HepG2 (cell line): ENCODE results near the gene CERT1. TPM values are rescaled to one million over a fixed set of nuclear protein-coding genes. Genes with fewer than 3 reads are reported as not detected.

Experiments
- GZF1 ChIP-seq: sonication (generic); formaldehyde crosslinking; IDR thresholded peaks from 2 replicates; pipeline ENCODE4 v1.5.1; 2020; ENCODE audit warnings: mild to moderate bottlenecking, missing genetic modification reagents
- MATR3 ChIP-seq: sonication (generic); formaldehyde crosslinking; IDR thresholded peaks from 2 replicates; pipeline ENCODE4 v1.4.0; 2020; ENCODE audit warnings: missing genetic modification reagents
- NKX3-1 ChIP-seq: sonication (generic); formaldehyde crosslinking; IDR thresholded peaks from 2 replicates; pipeline ENCODE4 v1.5.0; 2020; ENCODE audit warnings: missing genetic modification reagents
- PHF5A ChIP-seq: IDR thresholded peaks from one replicate; pipeline ENCODE4 v1.6.1; 2018; ENCODE audit warnings: low read depth, missing genetic modification reagents; ENCODE audit not compliant: unreplicated experiment
- TBL1XR1 ChIP-seq: fragments of 150-350 bp; IDR thresholded peaks from 2 replicates; pipeline ENCODE4 v1.6.1; 2014; ENCODE audit warnings: borderline replicate concordance, low read length; ENCODE audit not compliant: partially characterized antibody
- ZMYM3 ChIP-seq: sonication (generic); formaldehyde crosslinking; IDR thresholded peaks from 2 replicates; pipeline ENCODE4 v1.5.1; 2020; ENCODE audit warnings: mild to moderate bottlenecking, missing genetic modification reagents
- ZNF558 ChIP-seq: sonication (generic); formaldehyde crosslinking; IDR thresholded peaks from 2 replicates; pipeline ENCODE4 v1.9.0; 2022; ENCODE audit warnings: mild to moderate bottlenecking, missing genetic modification reagents, borderline replicate concordance
- ZNF839 ChIP-seq: sonication (generic); formaldehyde crosslinking; IDR thresholded peaks from 2 replicates; pipeline ENCODE4 v1.4.0; 2020; ENCODE audit warnings: missing genetic modification reagents, mild to moderate bottlenecking, borderline replicate concordance
- polyA plus RNA-seq, 8 experiments: library from polyadenylated mRNA; depleted of rRNA in 3 of 8; stranded (reverse) in 7 of 8; unstranded in 1 of 8; fragments of >200 nt; fragmentation: Illumina TruSeq in 4 of 8; extraction: Trizol in 4 of 8; gene quantifications; 2 replicates each; pipeline versions ENCODE4 v1.2.1 to v1.2.3, GENCODE V29; 2011 to 2016; ENCODE audit warnings: low read depth in 4 of 8, missing spikeins in 1 of 8, mixed read lengths in 1 of 8; ENCODE audit not compliant: insufficient read depth in 1 of 8
- total RNA-seq, 5 experiments: library from RNA; depleted of rRNA; stranded (reverse); fragments of >200 nt; fragmentation: Illumina TruSeq; extraction: Trizol; gene quantifications; 2 replicates each; pipeline ENCODE4 v1.2.3, GENCODE V29; 2016; ENCODE audit warnings: low read depth in 1 of 5
- TF ChIP-seq, protein P1 (sequence below): sonication (generic); formaldehyde crosslinking; IDR thresholded peaks from 2 replicates; pipeline ENCODE4 v1.5.0; 2020; ENCODE audit warnings: missing genetic modification reagents
- TF ChIP-seq, protein P2 (sequence below): sonication (generic); formaldehyde crosslinking; IDR thresholded peaks from 2 replicates; pipeline ENCODE4 v1.4.0; 2020; ENCODE audit warnings: missing genetic modification reagents, borderline replicate concordance
- TF ChIP-seq, protein P3 (sequence below), 2 experiments: sonication (generic) in 1 of 2; formaldehyde crosslinking in 1 of 2; IDR thresholded peaks; 2 replicates each; pipeline versions ENCODE4 v1.4.0 to v1.6.1; 2016 to 2020; ENCODE audit warnings: borderline replicate concordance in 1 of 2, low read depth in 1 of 2, mild to moderate bottlenecking in 1 of 2, missing genetic modification reagents in 1 of 2
- TF ChIP-seq, protein P4 (sequence below): sonication (generic); formaldehyde crosslinking; conservative IDR thresholded peaks from 2 replicates; pipeline ENCODE4 v1.8.0; 2022; ENCODE audit warnings: mild to moderate bottlenecking, moderate library complexity, missing genetic modification reagents
- TF ChIP-seq, protein P5 (sequence below): conservative IDR thresholded peaks from 2 replicates; pipeline ENCODE4 v1.6.1; 2018; ENCODE audit warnings: missing genetic modification reagents

The CERT1 gene
- total and polyA plus RNA-seq, 2 of the 13 experiments (the other 11 are each of a cell fraction or from before 2014, with no cell fraction given): 8.2 to 12.7 TPM

DNA sequence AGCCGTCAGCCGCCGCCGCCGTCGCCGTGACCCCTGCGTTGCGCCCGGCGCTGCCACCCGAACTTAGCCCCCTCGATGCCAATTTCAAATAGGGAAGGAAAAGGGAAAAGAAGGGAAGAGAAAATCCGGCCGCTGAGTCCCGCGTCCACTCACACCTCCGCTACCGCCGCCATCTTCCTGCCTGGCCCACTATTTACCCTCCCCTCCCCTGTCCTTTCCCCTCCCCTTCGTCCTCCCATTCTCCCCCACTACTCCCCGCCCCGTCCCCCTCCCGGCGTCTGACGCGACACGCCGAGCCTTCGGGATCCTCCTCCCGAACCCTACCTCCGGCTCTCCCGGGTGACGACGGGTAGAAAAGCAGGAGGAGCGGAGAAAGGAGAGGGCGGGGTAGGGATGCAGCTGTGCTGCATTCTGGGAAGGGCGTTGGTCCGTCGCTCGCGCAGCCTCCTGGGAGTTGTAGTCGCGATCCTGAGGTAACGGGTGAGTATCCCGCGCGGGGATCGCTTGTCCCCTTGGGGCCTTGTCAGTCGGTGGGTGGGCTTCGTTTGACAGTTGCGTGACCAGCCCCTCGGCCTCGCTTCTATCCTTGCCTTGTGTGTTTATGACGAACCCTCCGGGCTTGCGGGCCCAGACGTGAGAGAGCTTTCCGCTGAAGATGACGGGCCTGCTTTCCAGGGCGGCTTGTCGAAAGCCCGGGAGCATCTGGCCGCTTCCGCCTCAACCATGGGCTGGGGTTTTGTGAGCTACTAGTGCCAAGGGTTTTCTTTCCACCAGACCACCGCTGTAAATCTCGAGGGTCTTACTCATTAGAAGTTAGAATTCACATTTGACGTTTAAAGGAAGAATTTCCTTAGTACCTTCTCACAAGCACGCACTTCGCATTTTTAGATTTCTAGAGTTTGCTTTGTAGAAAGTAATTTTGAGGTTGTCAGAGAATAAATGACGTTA lies at the start of gene CERT1, which contains the start of gene POLK (continued):
- TF ChIP-seq, protein P1, sequence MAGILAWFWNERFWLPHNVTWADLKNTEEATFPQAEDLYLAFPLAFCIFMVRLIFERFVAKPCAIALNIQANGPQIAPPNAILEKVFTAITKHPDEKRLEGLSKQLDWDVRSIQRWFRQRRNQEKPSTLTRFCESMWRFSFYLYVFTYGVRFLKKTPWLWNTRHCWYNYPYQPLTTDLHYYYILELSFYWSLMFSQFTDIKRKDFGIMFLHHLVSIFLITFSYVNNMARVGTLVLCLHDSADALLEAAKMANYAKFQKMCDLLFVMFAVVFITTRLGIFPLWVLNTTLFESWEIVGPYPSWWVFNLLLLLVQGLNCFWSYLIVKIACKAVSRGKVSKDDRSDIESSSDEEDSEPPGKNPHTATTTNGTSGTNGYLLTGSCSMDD (CRISPR knock-in tag): no peak
- TF ChIP-seq, protein P2, sequence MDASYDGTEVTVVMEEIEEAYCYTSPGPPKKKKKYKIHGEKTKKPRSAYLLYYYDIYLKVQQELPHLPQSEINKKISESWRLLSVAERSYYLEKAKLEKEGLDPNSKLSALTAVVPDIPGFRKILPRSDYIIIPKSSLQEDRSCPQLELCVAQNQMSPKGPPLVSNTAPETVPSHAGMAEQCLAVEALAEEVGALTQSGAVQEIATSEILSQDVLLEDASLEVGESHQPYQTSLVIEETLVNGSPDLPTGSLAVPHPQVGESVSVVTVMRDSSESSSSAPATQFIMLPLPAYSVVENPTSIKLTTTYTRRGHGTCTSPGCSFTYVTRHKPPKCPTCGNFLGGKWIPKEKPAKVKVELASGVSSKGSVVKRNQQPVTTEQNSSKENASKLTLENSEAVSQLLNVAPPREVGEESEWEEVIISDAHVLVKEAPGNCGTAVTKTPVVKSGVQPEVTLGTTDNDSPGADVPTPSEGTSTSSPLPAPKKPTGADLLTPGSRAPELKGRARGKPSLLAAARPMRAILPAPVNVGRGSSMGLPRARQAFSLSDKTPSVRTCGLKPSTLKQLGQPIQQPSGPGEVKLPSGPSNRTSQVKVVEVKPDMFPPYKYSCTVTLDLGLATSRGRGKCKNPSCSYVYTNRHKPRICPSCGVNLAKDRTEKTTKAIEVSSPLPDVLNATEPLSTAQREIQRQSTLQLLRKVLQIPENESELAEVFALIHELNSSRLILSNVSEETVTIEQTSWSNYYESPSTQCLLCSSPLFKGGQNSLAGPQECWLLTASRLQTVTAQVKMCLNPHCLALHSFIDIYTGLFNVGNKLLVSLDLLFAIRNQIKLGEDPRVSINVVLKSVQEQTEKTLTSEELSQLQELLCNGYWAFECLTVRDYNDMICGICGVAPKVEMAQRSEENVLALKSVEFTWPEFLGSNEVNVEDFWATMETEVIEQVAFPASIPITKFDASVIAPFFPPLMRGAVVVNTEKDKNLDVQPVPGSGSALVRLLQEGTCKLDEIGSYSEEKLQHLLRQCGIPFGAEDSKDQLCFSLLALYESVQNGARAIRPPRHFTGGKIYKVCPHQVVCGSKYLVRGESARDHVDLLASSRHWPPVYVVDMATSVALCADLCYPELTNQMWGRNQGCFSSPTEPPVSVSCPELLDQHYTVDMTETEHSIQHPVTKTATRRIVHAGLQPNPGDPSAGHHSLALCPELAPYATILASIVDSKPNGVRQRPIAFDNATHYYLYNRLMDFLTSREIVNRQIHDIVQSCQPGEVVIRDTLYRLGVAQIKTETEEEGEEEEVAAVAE (CRISPR knock-in tag): 0 out of 2 replicates have a peak, but pooled peaks have one; percentile 24
- TF ChIP-seq GZF1 (CRISPR knock-in tag) (no peak), PHF5A (CRISPR knock-in tag) (no peak), NKX3-1 (no peak), MATR3 (CRISPR knock-in tag) (no peak), ZNF558 (CRISPR knock-in tag) (peak; percentile 91), ZMYM3 (CRISPR knock-in tag) (peak; percentile 44; the same call in 1 of the 2 replicates), ZNF839 (no peak), TBL1XR1 (no peak)
- TF ChIP-seq, protein P3, sequence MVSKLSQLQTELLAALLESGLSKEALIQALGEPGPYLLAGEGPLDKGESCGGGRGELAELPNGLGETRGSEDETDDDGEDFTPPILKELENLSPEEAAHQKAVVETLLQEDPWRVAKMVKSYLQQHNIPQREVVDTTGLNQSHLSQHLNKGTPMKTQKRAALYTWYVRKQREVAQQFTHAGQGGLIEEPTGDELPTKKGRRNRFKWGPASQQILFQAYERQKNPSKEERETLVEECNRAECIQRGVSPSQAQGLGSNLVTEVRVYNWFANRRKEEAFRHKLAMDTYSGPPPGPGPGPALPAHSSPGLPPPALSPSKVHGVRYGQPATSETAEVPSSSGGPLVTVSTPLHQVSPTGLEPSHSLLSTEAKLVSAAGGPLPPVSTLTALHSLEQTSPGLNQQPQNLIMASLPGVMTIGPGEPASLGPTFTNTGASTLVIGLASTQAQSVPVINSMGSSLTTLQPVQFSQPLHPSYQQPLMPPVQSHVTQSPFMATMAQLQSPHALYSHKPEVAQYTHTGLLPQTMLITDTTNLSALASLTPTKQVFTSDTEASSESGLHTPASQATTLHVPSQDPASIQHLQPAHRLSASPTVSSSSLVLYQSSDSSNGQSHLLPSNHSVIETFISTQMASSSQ (IDR thresholded peaks at IDR 0.05; ENCODE audit: low read depth): peak; percentile 31; the same call in 1 of the 2 replicates
- TF ChIP-seq, protein P3 (CRISPR knock-in tag; IDR thresholded peaks at IDR 0.05; ENCODE audit: borderline replicate concordance): peak; percentile 48; the same call in 1 of the 2 replicates
- TF ChIP-seq, protein P4, sequence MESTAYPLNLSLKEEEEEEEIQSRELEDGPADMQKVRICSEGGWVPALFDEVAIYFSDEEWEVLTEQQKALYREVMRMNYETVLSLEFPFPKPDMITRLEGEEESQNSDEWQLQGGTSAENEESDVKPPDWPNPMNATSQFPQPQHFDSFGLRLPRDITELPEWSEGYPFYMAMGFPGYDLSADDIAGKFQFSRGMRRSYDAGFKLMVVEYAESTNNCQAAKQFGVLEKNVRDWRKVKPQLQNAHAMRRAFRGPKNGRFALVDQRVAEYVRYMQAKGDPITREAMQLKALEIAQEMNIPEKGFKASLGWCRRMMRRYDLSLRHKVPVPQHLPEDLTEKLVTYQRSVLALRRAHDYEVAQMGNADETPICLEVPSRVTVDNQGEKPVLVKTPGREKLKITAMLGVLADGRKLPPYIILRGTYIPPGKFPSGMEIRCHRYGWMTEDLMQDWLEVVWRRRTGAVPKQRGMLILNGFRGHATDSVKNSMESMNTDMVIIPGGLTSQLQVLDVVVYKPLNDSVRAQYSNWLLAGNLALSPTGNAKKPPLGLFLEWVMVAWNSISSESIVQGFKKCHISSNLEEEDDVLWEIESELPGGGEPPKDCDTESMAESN (CRISPR knock-in tag): no peak
- TF ChIP-seq, protein P5, sequence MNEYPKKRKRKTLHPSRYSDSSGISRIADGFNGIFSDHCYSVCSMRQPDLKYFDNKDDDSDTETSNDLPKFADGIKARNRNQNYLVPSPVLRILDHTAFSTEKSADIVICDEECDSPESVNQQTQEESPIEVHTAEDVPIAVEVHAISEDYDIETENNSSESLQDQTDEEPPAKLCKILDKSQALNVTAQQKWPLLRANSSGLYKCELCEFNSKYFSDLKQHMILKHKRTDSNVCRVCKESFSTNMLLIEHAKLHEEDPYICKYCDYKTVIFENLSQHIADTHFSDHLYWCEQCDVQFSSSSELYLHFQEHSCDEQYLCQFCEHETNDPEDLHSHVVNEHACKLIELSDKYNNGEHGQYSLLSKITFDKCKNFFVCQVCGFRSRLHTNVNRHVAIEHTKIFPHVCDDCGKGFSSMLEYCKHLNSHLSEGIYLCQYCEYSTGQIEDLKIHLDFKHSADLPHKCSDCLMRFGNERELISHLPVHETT (CRISPR knock-in tag): 0 out of 2 replicates have a peak, but pooled peaks have one; percentile 51
